H9 (cell line): Measurements from ENCODE around the gene DNMBP. TPM values are rescaled to one million over a fixed set of nuclear protein-coding genes. Genes with fewer than 3 reads are reported as not detected.
"Not testable (repeated sequence)": the region's sequence is repeated elsewhere in the genome, so short reads cannot be mapped to it uniquely, and the experiment has no call there.

Experiments used
- DNase-seq: peaks from one replicate; pipeline ENCODE4 v3.0.0-alpha.2; 2017
- H2AFZ ChIP-seq: one replicate; pipeline ENCODE4 v1.6.1; 2013; ENCODE audit warnings: mild to moderate bottlenecking, low read length, control low read depth, moderate library complexity
- H2AK5ac ChIP-seq: 2 replicates; pipeline ENCODE4 v1.6.1; 2013; ENCODE audit warnings: low read length, control low read depth, mixed read lengths; ENCODE audit not compliant: insufficient read length
- H2BK120ac ChIP-seq: one replicate; pipeline ENCODE4 v1.6.1; 2013; ENCODE audit warnings: low read depth, mild to moderate bottlenecking, low read length, control low read depth, inconsistent platforms; ENCODE audit not compliant: poor library complexity, severe bottlenecking
- H2BK12ac ChIP-seq: 2 replicates; pipeline ENCODE4 v1.6.1; 2013; ENCODE audit warnings: low read length, control low read depth, mixed read lengths, low read depth; ENCODE audit not compliant: insufficient read length
- H2BK15ac ChIP-seq: 2 replicates; pipeline ENCODE4 v1.6.1; 2013; ENCODE audit warnings: low read depth, low read length, control low read depth
- H2BK20ac ChIP-seq: one replicate; pipeline ENCODE4 v1.6.1; 2013; ENCODE audit warnings: low read depth, mild to moderate bottlenecking, low read length, control low read depth, inconsistent platforms; ENCODE audit not compliant: poor library complexity, severe bottlenecking
- H2BK5ac ChIP-seq: 2 replicates; pipeline ENCODE4 v1.6.1; 2013; ENCODE audit warnings: low read length, control low read depth, mixed read lengths; ENCODE audit not compliant: insufficient read length
- H3K14ac ChIP-seq: 2 replicates; pipeline ENCODE4 v1.6.1; 2013; ENCODE audit warnings: low read length, control low read depth; ENCODE audit not compliant: insufficient read depth
- H3K18ac ChIP-seq: 2 replicates; pipeline ENCODE4 v1.6.1; 2013; ENCODE audit warnings: low read depth, mild to moderate bottlenecking, mixed read lengths, low read length, control low read depth; ENCODE audit not compliant: insufficient read length
- H3K23ac ChIP-seq: 2 replicates; pipeline ENCODE4 v1.6.1; 2013; ENCODE audit warnings: low read length, control low read depth, mixed read lengths, low read depth; ENCODE audit not compliant: insufficient read length
- H3K23me2 ChIP-seq: 2 replicates; pipeline ENCODE4 v1.6.1; 2013; ENCODE audit warnings: low read depth, mild to moderate bottlenecking, mixed read lengths, low read length, control low read depth; ENCODE audit not compliant: insufficient read length, poor library complexity, severe bottlenecking
- H3K27ac ChIP-seq: 2 replicates; pipeline ENCODE4 v1.5.1; 2013; ENCODE audit warnings: low read length, control low read depth, mixed read lengths, low read depth; ENCODE audit not compliant: insufficient read length
- H3K27me3 ChIP-seq: 2 replicates; pipeline ENCODE4 v1.6.1; 2013; ENCODE audit warnings: low read length, control low read depth, inconsistent platforms; ENCODE audit not compliant: insufficient read depth
- H3K4ac ChIP-seq: 2 replicates; pipeline ENCODE4 v1.6.1; 2013; ENCODE audit warnings: low read depth, mild to moderate bottlenecking, control low read depth, inconsistent platforms, low read length, moderate library complexity
- H3K4me1 ChIP-seq: 2 replicates; pipeline ENCODE4 v1.6.1; 2013; ENCODE audit warnings: low read length, control low read depth, inconsistent platforms; ENCODE audit not compliant: insufficient read depth
- H3K4me2 ChIP-seq: 2 replicates; pipeline ENCODE4 v1.6.1; 2013; ENCODE audit warnings: low read length, control low read depth, mixed read lengths; ENCODE audit not compliant: insufficient read length, insufficient read depth
- H3K56ac ChIP-seq: 2 replicates; pipeline ENCODE4 v1.6.1; 2013; ENCODE audit warnings: low read depth, mild to moderate bottlenecking, mixed read lengths, low read length, control low read depth; ENCODE audit not compliant: insufficient read length
- H3K79me1 ChIP-seq: 2 replicates; pipeline ENCODE4 v1.6.1; 2013; ENCODE audit warnings: low read depth, mild to moderate bottlenecking, moderate library complexity, low read length, control low read depth, inconsistent platforms; ENCODE audit not compliant: insufficient read depth, poor library complexity, severe bottlenecking
- H3K79me2 ChIP-seq: 2 replicates; pipeline ENCODE4 v1.6.1; 2013; ENCODE audit warnings: low read length, control low read depth, inconsistent platforms; ENCODE audit not compliant: insufficient read depth
- H3K9ac ChIP-seq: 2 replicates; pipeline ENCODE4 v1.6.1; 2013; ENCODE audit warnings: low read length, control low read depth, mixed read lengths; ENCODE audit not compliant: insufficient read length; ENCODE audit errors: extremely low read depth
- H3K9me3 ChIP-seq: one replicate; pipeline ENCODE4 v1.6.1; 2013; ENCODE audit warnings: low read depth, low read length, inconsistent platforms; ENCODE audit not compliant: control insufficient read depth
- H3T11ph ChIP-seq: one replicate; pipeline ENCODE4 v1.6.1; 2013; ENCODE audit warnings: mild to moderate bottlenecking, low read length, control low read depth, inconsistent platforms
- H4K20me1 ChIP-seq: one replicate; pipeline ENCODE4 v1.6.1; 2013; ENCODE audit not compliant: control insufficient read depth, insufficient read length, insufficient read depth
- H4K5ac ChIP-seq: 2 replicates; pipeline ENCODE4 v1.6.1; 2013; ENCODE audit warnings: low read depth, mild to moderate bottlenecking, mixed read lengths, low read length, control low read depth; ENCODE audit not compliant: insufficient read length
- H4K8ac ChIP-seq: replicated peaks from 2 replicates; pipeline ENCODE4 v1.6.1; 2013; ENCODE audit warnings: low read length, control low read depth, mixed read lengths, low read depth; ENCODE audit not compliant: insufficient read length
- H4K91ac ChIP-seq: 2 replicates; pipeline ENCODE4 v1.6.1; 2013; ENCODE audit warnings: low read depth, mild to moderate bottlenecking, moderate library complexity, mixed read lengths, low read length, control low read depth; ENCODE audit not compliant: insufficient read length
- H3K27ac Mint-ChIP-seq, 3 experiments: 2 replicates in 2 of 3; 3 replicates in 1 of 3; pipeline ENCODE4 v1.8.0; 2020 to 2021; ENCODE audit warnings: mixed read lengths in 3 of 3, mild to moderate bottlenecking in 1 of 3, moderate library complexity in 1 of 3
- H3K27me3 Mint-ChIP-seq: 2 replicates; pipeline ENCODE4 v1.8.0; 2021; ENCODE audit warnings: low read depth, mild to moderate bottlenecking, moderate library complexity, mixed read lengths
- H3K36me3 Mint-ChIP-seq, 3 experiments: 2 replicates in 2 of 3; 3 replicates in 1 of 3; pipeline ENCODE4 v1.8.0; 2020 to 2021; ENCODE audit warnings: low read depth in 3 of 3, mixed read lengths in 3 of 3; ENCODE audit not compliant: insufficient read depth in 1 of 3
- H3K4me1 Mint-ChIP-seq, 2 experiments: 2 replicates each; pipeline ENCODE4 v1.8.0; 2020; ENCODE audit warnings: mixed read lengths in 2 of 2
- H3K4me3 Mint-ChIP-seq, 2 experiments: 2 replicates in 1 of 2; 3 replicates in 1 of 2; pipeline ENCODE4 v1.8.0; 2020 to 2021; ENCODE audit warnings: mild to moderate bottlenecking in 2 of 2, mixed read lengths in 2 of 2, moderate library complexity in 1 of 2
- H3K9me3 Mint-ChIP-seq, 2 experiments: 2 replicates in 1 of 2; 3 replicates in 1 of 2; pipeline ENCODE4 v1.8.0; 2020; ENCODE audit warnings: mild to moderate bottlenecking in 2 of 2, mixed read lengths in 2 of 2, moderate library complexity in 1 of 2
- WGBS: extraction: QIAGEN DNeasy Blood & Tissue Kit; methylation state at CpG from one replicate; pipeline ENCODE4 v1.1.7; 2013; ENCODE audit warnings: missing lambda C conversion rate, low lambda C conversion rate, mixed read lengths; ENCODE audit not compliant: insufficient read length; ENCODE audit errors: extremely low coverage; 5-methylcytosine and 5-hydroxymethylcytosine counted together
- total RNA-seq: library from RNA; stranded (reverse); gene quantifications from 2 replicates; pipeline ENCODE4 v1.2.1, GENCODE V29; 2021
- TF ChIP-seq, protein P1 (sequence below): fragments of 200-600 bp; sonication (generic); conservative IDR thresholded peaks from 3 replicates; pipeline ENCODE4 v1.8.0; 2021; ENCODE audit warnings: antibody characterized with exemption, mild to moderate bottlenecking

The DNMBP gene
- total RNA-seq, 1 experiment from 2014 or later = 25.6 TPM

GRCh38 chr10:99952799-99953198 is 56.9 kb downstream of the DNMBP start:
- Histone ChIP-seq H3K4ac (no peak overlapping the region), H4K5ac (no peak overlapping the region), H3K79me1 (no peaks in the 10 kb centered on the region), H2BK12ac (no peak overlapping the region), H4K20me1 (no peaks in the 10 kb centered on the region), H3K9ac (no peak overlapping the region), H3K4me2 (no peak overlapping the region), H3K56ac (no peak overlapping the region), H2BK120ac (no peak overlapping the region), H4K91ac (no peak overlapping the region), H3K23me2 (no peaks in the 10 kb centered on the region), H3K14ac (no peak overlapping the region), H3K4me1 (no peaks in the 10 kb centered on the region), H2BK5ac (no peak overlapping the region), H4K8ac (no peak overlapping the region), H3K23ac (no peak overlapping the region), H2BK15ac (no peak overlapping the region), H3K9me3 (no peaks in the 10 kb centered on the region), H2AK5ac (no peak overlapping the region), H2BK20ac (no peak overlapping the region), H3K18ac (no peak overlapping the region), H3K27me3 (no peaks in the 10 kb centered on the region), H3K79me2 (no peaks in the 10 kb centered on the region), H3T11ph (no peak overlapping the region), H3K27ac (no peak overlapping the region), H2AFZ (no peak overlapping the region)
- H3K27me3 Mint-ChIP-seq = no peaks in the 10 kb centered on the region; the same call in 1 of the 2 replicates
- TF ChIP-seq, protein P1, sequence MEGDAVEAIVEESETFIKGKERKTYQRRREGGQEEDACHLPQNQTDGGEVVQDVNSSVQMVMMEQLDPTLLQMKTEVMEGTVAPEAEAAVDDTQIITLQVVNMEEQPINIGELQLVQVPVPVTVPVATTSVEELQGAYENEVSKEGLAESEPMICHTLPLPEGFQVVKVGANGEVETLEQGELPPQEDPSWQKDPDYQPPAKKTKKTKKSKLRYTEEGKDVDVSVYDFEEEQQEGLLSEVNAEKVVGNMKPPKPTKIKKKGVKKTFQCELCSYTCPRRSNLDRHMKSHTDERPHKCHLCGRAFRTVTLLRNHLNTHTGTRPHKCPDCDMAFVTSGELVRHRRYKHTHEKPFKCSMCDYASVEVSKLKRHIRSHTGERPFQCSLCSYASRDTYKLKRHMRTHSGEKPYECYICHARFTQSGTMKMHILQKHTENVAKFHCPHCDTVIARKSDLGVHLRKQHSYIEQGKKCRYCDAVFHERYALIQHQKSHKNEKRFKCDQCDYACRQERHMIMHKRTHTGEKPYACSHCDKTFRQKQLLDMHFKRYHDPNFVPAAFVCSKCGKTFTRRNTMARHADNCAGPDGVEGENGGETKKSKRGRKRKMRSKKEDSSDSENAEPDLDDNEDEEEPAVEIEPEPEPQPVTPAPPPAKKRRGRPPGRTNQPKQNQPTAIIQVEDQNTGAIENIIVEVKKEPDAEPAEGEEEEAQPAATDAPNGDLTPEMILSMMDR = no peak
- H3K4me3 Mint-ChIP-seq = no peak overlapping the region
- no peak for DNase-seq
- peaks cover 23% of the 10 kb centered on the region in 2 experiments for H3K9me3 Mint-ChIP-seq
- no peak overlapping the region for H3K27ac Mint-ChIP-seq
- WGBS = no CpG with 5 or more reads among the region's 2 CpGs
- peaks cover 32 to 51% (median 44%) of the 10 kb centered on the region in 3 experiments for H3K36me3 Mint-ChIP-seq
- H3K4me1 Mint-ChIP-seq = no peaks in the 10 kb centered on the region

DNA sequence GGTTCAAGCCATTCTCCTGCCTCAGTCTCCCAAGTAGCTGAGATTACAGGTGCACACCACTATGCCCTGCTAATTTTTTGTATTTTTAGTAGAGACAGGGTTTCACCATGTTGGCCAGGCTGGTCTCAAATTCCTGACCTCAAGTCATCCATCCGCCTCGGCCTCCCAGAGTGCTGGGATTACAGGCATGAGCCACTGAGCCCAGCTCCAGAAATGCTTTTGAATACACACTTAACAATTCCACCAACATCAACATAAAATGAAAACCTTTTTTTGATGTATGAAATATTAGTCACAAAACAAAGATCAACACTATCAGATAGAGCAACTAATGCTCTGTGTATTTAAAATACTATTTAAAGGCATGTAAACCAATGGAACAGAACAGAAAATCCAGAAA is 63.7 kb downstream of the DNMBP start:
- not testable (repeated sequence) for H3K9me3 ChIP-seq, H3K4me1 ChIP-seq, H4K20me1 ChIP-seq, H4K5ac ChIP-seq, H3K79me2 ChIP-seq, DNase-seq, H2BK12ac ChIP-seq, H3K4ac ChIP-seq, H4K91ac ChIP-seq, H3K9ac ChIP-seq, H2AFZ ChIP-seq, H4K8ac ChIP-seq, H2BK5ac ChIP-seq, H3K4me3 Mint-ChIP-seq, H2BK15ac ChIP-seq, H2AK5ac ChIP-seq, H3T11ph ChIP-seq, H3K4me2 ChIP-seq, H3K27ac Mint-ChIP-seq, H3K56ac ChIP-seq, H3K14ac ChIP-seq, H3K23me2 ChIP-seq, H2BK120ac ChIP-seq, H3K18ac ChIP-seq, H3K27me3 ChIP-seq, H3K4me1 Mint-ChIP-seq, H3K23ac ChIP-seq, H3K79me1 ChIP-seq, H2BK20ac ChIP-seq, H3K27me3 Mint-ChIP-seq, H3K27ac ChIP-seq
- WGBS = no CpG with 5 or more reads among the region's 2 CpGs
- Mint-ChIP-seq H3K9me3 (peaks cover 12 to 14% of the 10 kb centered on the region in 2 experiments), H3K36me3 (peaks cover 14 to 21% (median 18%) of the 10 kb centered on the region in 3 experiments)
